GM18511 (cell line): Measurements from ENCODE around the gene HTT.

Source experiments
- ATAC-seq: cut with Tn5 transposase; IDR thresholded peaks from one replicate; pipeline ENCODE4 v1.9.1; 2021; ENCODE audit warnings: mild to moderate bottlenecking, moderate library complexity; ENCODE audit not compliant: unreplicated experiment

HTT gene

DNA sequence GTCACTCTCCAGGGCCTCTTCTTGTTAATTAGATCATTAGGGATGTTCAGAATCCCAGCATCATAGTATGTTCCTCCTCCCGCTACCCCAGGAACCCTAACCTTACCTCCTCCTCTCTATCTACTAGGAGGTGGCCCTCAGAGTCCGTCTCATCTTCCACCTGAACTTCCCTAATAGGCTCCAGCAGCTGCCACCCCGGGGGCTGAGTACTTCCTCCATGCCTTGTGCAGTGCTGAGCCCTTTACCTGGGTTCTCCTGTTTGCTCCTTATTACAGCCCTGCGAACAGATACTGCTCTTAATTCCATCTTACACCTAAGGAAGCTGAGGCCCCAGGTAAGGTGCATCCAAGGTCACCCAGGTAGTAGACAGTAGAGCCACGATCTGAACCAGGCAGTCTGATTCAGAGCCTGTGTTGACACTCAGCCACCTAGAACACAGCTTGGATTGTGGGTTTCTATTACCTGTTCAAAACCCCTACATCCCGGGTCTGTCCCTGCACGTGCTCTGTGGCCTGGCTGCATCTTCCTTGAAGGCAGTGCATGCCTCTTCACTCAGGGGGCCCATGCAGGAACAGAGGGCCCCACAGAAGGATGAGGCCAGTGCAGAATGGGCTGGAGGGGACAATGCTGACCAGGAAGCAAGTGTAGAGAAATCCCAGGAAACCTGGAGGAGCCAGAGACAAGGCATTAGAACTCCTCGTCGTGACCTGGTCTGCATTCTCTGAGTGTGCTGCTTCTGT, 123.1 kb downstream of the HTT start:
- no peak for ATAC-seq

DNA sequence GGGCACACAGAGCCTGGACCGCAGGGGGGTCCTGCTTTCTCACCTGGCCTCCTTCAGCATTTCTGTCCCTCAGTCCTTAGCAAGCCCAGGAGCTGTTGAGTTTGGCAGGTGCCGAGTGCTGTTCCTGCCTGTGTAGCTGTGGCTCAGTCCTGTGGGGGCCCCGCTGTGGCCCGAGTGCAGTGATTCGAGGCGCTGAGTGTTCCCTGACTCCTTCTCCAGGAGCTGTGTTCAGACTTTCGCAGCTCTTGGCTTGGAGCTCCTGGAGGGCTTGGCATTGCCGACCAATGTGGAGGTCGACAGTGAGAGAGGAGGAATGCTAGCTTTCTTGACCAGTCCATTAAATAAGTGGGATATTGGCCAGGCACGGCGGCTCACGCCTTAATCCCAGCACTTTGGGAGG, 124.4 kb downstream of the HTT start:
- ATAC-seq = no peak

DNA sequence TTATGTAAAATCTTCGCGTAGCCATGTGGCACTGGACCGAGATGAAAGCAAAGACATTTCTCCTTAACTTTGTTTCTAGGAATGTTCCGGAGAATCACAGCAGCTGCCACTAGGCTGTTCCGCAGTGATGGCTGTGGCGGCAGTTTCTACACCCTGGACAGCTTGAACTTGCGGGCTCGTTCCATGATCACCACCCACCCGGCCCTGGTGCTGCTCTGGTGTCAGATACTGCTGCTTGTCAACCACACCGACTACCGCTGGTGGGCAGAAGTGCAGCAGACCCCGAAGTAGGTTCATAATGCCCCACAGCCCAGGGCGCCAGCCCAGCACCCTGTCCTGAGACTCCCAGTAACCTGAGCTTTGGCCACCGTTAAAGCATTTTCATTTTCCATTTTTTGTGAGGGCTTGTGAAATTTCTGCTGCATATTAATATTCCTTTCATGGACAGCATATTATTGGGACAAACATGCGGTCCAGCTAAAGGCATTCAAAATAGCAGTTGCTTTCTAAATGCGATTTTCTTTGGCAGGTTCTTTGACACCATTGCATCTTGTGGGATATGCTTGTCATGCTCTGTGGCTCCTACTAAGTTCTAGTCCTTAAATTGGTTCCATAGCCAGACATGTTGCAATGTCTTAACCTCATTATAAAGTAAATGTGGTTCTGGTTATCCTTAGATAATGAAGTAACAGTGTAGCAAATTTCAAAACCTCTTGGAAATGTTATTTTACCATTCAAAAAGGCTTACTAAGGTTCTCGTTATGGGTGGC, 125.4 kb downstream of the HTT start:
- no peak for ATAC-seq

DNA sequence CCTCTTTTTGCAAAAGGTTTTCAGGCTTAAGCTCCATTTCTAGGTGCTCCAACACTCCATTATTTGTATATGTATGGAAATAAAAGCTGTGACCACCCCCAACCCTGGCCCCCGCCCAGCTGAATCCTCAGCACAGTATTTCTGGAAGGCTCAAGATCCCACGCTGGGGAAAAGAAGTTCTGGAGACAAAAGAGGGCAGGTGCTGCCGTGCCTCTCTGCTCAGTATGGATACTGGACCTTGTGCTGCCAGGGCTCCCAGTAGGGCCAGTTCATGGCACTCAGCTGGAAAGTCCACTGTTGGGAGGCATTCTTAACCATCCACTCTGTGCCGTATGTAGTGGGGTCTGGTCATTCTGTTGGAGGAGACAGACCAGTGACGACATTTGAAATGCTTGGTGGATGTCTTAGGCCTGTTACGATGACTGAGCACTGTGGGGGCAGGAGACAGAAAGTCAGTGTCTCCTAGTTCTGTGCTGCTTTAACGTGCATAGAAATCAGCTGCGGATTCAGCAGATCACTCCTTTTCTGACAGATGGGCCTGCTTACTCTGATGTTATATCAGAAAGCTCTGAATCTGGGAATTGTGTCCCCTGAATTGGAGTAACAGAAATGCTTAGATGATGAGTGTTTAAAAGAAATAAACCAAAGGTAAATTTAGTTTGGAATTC, 126.1 kb downstream of the HTT start:
- ATAC-seq = no peak

DNA sequence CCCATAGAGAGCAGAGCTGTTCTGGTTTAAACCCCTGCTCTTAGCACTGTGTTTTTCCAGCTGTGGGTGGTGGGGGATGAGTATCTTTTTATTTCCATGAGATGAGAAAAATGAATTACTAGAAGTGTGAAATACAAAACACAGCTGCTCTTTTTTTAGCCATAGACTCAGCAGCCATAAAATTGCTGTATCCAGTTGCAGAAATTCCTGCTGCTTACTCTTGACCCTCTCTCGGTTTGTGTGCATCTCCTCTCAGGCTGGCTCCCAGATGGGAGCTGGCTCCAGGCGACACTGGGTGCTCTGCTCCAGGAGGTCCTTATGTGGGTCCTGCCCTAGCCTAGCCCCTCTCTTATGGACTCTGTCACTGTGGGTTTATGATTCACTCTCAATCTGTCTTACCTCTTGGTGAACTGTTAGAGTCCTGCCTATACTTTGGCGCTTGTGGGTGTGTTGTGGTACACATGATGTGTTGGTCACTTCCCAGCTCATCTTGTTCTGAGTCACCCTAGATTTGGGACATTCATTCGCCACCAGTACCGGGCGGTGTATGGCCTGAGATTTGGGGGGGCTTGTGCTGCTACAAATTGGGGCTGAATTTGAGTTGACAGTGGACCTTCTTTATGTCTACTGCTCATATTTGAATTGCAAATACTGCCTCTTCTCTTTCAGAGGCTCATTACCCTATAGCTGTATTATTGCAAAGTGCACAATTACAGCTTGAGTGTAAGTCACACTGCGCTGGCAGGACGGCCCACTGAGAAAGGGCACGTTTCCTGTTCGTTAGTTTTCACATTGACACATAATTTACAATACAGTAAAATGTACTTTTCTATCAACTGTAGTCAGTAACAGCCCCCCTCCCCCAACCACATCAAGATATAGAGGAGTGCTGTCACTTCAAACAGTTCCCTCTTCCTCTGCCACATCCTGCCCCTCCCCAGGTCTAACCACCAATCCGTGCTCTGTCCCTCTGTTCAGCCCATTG, 127.5 kb downstream of the HTT start:
- ATAC-seq = no peak

DNA sequence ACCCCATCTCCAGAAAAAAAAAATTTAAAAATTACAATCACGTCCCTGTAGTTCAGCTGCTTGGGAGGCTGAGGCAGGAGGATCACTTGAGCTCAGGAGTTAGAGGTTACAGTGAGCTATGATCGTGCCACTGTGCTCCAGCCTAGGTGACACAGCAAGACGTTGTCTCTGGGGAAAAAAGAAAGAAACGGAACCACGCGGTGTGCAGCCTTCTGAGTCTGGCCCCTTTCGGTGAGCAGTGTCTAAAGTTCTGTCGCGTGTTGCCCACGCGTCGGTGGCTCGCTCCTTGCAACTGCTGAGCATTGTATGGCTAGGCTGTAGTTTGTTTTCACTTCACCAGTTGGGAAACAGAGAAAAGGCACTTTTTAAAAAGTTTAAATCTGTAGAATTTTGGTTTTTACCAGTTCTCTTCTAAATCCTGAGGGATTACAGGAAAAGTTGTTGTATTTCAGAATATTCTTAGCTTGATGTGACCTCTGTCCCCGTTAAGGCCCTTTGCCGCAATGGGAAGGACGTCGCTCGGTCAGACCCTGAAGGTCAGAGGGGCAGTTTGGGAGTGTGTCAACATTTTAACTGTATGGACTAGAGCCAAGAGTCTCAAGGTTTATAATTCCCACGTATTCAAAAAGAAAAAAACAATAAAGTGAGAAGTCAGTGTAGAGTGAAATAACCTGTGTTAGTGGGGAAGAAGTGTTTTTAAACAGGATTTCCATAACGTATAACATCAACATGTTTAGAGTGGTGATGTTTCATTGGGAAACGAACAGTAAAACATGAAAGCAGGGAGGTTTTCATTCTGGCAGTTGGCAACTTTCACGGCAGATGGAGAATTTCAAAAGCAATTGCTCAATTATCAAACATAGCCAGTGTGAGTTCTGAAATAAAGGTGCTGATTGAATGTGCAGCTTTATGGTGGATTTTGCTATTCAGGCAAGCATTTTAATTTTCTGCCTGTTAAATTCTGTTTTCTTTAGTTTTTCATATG, 128.6 kb downstream of the HTT start:
- no peak for ATAC-seq

DNA sequence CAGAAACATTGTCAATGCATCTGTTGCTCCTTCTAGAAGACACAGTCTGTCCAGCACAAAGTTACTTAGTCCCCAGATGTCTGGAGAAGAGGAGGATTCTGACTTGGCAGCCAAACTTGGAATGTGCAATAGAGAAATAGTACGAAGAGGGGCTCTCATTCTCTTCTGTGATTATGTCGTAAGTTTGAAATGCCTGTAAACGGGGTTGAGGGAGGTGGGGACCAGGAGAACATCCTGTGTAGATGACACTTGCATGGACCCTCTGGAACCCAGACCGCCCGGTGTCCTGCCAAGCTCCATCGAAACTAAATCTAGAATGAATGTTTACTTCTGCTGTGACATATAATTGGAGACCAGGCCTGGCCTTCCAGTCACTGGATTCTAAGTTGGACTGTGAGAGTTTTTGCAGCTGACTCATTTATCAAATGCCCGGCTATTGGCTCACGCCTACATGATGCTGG, 129.5 kb downstream of the HTT start:
- no peak for ATAC-seq

DNA sequence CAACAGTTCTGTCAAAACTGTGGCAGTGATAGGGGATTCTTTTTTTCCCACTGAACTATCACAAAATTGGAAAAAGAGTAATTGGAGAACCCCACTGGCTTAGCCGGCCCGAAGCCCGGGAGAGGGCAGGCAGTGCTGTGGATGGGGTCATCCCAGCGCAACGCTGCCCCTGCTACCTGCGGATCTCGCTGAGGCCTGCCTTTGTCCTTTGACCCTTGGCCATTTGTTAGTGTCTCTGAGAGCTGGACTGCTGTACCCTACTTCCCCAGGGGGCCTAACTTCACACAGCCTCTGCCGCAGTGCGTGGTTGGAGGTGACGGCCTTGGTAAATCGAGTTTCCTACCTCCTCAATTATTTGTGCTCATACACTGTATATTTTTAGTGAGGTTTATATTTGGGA, 131.5 kb downstream of the HTT start:
- no peak for ATAC-seq

DNA sequence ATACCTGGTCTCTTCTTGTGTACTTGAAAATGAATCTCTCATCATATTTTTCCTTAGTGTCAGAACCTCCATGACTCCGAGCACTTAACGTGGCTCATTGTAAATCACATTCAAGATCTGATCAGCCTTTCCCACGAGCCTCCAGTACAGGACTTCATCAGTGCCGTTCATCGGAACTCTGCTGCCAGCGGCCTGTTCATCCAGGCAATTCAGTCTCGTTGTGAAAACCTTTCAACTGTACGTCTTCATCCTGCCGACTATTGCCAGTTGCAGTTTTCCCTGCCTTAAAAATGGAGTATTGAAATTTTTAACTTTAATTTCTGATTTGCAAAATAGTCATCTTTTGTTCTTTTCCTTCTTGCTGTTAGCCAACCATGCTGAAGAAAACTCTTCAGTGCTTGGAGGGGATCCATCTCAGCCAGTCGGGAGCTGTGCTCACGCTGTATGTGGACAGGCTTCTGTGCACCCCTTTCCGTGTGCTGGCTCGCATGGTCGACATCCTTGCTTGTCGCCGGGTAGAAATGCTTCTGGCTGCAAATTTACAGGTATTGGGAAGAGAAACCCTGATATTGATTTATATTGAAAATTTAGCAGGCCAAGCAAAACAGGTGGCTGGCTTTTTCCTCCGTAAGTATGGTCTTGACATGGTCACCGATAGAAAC, 132.1 kb downstream of the HTT start:
- ATAC-seq = no peak

DNA sequence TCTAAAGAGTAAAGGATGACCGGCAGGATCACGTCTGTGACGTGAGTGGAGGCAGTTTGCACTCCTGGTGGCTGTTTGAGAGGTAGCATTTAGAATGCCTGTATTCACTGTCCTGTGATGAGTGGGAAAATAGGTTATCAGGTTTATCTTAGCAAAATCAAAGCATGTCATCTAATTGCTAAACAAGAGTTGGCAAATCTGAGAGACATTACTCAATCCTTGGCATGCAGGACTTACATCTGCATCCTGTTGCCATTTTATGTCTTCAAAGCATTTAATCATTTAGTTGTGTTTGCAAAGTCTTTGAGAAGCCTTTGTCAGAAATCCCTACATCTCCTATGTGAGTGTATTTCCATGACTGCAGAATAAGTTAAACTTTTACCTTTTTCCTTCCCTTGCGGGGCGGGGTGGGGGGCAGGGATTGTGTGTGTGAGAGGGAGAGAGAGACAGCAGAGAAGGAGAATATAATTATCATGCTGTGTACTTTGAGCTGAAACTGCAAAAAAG, 133.1 kb downstream of the HTT start:
- ATAC-seq = no peak

DNA sequence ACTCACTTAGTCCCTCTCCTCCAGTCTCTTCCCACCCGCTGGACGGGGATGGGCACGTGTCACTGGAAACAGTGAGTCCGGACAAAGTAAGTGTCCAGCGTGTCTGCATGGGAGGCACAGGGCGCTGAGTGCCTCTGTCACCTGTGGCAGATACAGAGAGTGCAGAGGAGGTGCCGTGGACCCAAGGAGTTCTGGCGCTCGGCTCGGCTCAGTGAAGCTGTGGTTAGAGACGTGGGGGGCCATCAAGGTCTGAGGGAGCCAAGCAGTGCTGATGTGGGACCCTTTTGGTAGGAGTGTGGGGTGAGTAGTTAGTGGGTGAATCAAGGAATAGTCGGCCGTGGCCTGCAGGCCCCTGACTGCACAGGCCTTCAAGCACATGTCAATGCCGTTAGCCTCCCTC, 134.3 kb downstream of the HTT start:
- ATAC-seq = no peak

DNA sequence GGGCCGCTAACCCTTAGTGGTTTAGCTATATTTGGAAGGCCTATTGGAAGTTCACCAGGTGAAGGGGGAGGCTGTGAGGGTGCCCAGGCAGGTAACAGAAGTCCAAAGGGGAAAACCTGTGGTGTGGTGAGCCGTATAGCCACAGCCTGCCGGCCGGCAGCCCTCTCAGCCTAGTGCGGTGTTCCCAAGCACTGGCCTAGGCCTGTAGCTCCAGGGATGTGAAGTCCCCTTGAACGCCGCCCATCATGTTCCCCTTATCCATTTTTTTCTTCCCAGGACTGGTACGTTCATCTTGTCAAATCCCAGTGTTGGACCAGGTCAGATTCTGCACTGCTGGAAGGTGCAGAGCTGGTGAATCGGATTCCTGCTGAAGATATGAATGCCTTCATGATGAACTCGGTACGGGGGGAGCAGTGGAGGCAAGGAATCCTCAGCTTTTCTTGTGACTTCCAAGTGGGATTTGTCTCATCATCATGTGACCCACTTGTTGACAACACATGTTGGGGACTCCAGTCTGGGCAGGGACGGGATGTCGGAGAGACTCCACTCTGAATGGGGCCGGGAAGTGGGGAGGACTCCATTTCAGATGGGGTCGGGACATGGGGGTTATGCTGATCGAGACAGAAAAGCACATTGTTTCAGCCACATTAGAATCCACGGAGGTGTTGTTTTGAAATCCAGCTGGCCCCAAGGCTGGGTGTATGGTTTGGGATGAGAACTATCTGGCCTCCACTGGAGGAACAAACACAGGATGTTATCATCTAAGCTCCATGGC, 135.3 kb downstream of the HTT start:
- no peak for ATAC-seq

DNA sequence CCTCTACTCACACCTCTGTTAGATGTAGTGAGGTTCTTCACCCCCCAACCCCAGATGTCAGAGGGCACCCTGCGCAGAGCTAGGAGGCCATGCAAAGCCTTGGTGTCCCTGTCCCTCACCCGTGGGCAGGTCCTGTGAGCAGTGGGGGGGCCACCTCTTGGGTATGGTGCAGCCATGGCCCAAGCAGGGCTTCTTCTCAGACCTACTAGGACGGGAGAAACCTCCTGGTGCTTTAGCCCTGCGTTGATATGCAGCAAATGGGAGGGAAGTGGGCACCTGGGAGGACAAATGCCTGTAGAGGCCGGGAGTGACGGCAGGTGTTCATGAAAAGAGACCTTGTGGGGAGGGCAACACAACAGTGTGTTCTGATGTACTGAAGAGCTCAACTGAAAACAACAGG, 136.0 kb downstream of the HTT start:
- ATAC-seq = no peak

DNA sequence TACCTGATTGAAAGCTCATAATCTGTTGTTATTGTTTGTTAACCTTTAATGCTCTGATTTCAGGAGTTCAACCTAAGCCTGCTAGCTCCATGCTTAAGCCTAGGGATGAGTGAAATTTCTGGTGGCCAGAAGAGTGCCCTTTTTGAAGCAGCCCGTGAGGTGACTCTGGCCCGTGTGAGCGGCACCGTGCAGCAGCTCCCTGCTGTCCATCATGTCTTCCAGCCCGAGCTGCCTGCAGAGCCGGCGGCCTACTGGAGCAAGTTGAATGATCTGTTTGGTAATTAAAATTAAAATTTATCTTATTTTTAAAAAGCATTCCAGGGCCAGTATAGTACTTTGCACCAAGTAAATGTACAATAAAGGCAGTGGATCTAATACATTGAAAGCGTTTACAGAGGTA, 137.4 kb downstream of the HTT start:
- no peak for ATAC-seq

DNA sequence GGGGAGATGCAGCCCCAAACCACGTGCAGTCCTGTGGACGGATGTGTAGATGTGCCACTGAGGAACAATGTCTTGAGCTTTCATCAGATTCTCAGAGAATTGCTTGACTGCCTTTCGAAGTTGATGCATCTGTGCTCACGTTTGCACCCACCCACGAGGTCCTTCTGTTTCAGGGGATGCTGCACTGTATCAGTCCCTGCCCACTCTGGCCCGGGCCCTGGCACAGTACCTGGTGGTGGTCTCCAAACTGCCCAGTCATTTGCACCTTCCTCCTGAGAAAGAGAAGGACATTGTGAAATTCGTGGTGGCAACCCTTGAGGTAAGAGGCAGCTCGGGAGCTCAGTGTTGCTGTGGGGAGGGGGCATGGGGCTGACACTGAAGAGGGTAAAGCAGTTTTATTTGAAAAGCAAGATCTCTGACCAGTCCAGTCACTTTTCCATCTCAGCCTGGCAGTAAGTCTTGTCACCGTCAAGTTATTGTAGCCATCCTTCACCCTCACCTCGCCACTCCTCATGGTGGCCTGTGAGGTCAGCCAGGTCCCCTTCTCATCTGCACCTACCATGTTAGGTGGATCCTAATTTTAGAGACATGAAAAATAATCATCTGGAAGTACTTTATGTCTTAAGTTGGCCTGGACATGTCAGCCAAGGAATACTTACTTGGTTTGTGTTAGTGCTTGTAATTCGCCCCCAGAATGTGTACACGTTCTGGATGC, 138.1 kb downstream of the HTT start:
- ATAC-seq = no peak

DNA sequence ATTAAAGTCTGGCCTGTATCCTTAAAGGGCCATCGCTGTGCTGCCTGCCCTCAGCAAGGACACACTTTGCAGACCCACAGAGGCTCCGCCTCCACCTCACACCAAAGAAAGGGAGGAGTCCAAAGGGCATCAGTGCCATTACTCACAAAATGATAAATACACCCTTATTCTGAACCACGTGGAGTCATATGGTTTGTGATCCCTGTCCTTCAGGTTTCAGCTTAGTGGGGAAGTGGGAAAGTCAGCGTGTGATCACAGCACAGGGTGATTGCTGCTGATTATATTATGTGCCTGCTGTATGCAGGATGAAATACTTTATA, 138.6 kb downstream of the HTT start:
- no peak for ATAC-seq

DNA sequence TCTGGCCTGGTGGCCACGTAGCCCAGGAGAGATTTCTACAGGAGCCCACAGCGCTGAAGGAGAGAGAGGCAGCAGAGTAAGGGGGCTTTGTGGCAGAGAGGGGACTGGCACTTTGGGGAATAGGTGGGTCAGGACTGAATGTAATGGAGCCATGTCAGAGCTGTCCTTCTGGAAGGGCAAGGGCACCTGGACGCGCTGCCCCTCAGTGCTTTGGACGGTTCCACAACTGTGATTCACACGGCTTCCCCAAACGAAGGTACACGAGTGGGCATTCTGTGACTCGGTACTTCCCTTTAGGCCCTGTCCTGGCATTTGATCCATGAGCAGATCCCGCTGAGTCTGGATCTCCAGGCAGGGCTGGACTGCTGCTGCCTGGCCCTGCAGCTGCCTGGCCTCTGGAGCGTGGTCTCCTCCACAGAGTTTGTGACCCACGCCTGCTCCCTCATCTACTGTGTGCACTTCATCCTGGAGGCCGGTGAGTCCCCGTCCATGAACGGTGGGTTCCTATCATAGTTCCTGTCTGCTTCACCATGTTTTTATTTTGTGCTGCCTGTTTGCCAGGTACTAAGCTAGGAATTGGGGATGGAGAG, 139.3 kb downstream of the HTT start:
- ATAC-seq = no peak
